KMS-11 (cell line): Measurements from ENCODE around the gene MTG2.

ENCODE experiments used
- H2AFZ ChIP-seq: fragments of 200-600 bp; sonication (generic); 2 replicates; pipeline ENCODE4 v1.6.1; 2016; ENCODE audit warnings: antibody characterized with exemption, mixed run types, low read depth
- H3K27ac ChIP-seq: fragments of 200-600 bp; sonication (generic); 2 replicates; pipeline ENCODE4 v1.6.1; 2016; ENCODE audit warnings: mild to moderate bottlenecking, mixed run types
- H3K27me3 ChIP-seq: fragments of 200-600 bp; sonication (generic); 2 replicates; pipeline ENCODE4 v1.6.1; 2017; ENCODE audit warnings: mild to moderate bottlenecking, low read depth, mixed run types, moderate library complexity; ENCODE audit not compliant: insufficient read depth
- H3K36me3 ChIP-seq: fragments of 200-600 bp; sonication (generic); 2 replicates; pipeline ENCODE4 v1.6.1; 2017; ENCODE audit warnings: mild to moderate bottlenecking, mixed run types; ENCODE audit not compliant: insufficient read depth
- H3K4me1 ChIP-seq: fragments of 200-600 bp; sonication (generic); 2 replicates; pipeline ENCODE4 v1.6.1; 2016; ENCODE audit warnings: mild to moderate bottlenecking, low read depth, mixed run types; ENCODE audit not compliant: poor library complexity, severe bottlenecking
- H3K4me2 ChIP-seq: fragments of 200-600 bp; sonication (generic); 2 replicates; pipeline ENCODE4 v1.7.0; 2016; ENCODE audit warnings: mild to moderate bottlenecking, mixed run types
- H3K4me3 ChIP-seq: fragments of 200-600 bp; sonication (generic); IDR thresholded peaks from 2 replicates; pipeline ENCODE4 v1.6.1; 2017; ENCODE audit warnings: low read depth, low read length, mixed read lengths; ENCODE audit not compliant: insufficient read depth
- H3K79me2 ChIP-seq: fragments of 200-600 bp; sonication (generic); 2 replicates; pipeline ENCODE4 v1.6.1; 2016; ENCODE audit warnings: low read depth, mixed run types; ENCODE audit not compliant: insufficient read depth
- H3K9ac ChIP-seq: fragments of 200-600 bp; sonication (generic); 2 replicates; pipeline ENCODE4 v1.6.1; 2016; ENCODE audit warnings: mild to moderate bottlenecking, mixed run types
- H4K20me1 ChIP-seq: fragments of 200-600 bp; sonication (generic); 2 replicates; pipeline ENCODE4 v1.6.1; 2016; ENCODE audit warnings: mild to moderate bottlenecking, mixed run types; ENCODE audit not compliant: insufficient read depth
- CTCF ChIP-seq: fragments of 200-600 bp; sonication (generic); conservative IDR thresholded peaks from 2 replicates; pipeline ENCODE4 v1.6.1; 2017; ENCODE audit warnings: low read depth, mild to moderate bottlenecking, antibody characterized with exemption, low read length, moderate library complexity, mixed read lengths

The MTG2 gene

GRCh38 chr20:62227977-62228958, 45.4 kb downstream of the MTG2 start:
- H4K20me1 ChIP-seq: no peaks in the 10 kb centered on the region
- H3K27me3 ChIP-seq: peaks cover 84% of the 10 kb centered on the region
- no peak overlapping the region for H3K4me3 ChIP-seq
- no peaks in the 10 kb centered on the region for H3K36me3 ChIP-seq
- H3K27ac ChIP-seq: no peak overlapping the region
- H3K4me2 ChIP-seq: no peak overlapping the region
- H3K4me1 ChIP-seq: no peaks in the 10 kb centered on the region
- H2AFZ ChIP-seq: no peak overlapping the region
- TF ChIP-seq CTCF: no peak
- no peak overlapping the region for H3K9ac ChIP-seq
- no peaks in the 10 kb centered on the region for H3K79me2 ChIP-seq

- H3K36me3 ChIP-seq: no peaks in the 10 kb centered on the region
- H4K20me1 ChIP-seq: no peaks in the 10 kb centered on the region
- no peak overlapping the region for H3K9ac ChIP-seq
- no peak for TF ChIP-seq CTCF
- H3K4me2 ChIP-seq: no peak overlapping the region
- H2AFZ ChIP-seq: no peak overlapping the region
- peaks cover 84% of the 10 kb centered on the region for H3K27me3 ChIP-seq
- no peaks in the 10 kb centered on the region for H3K79me2 ChIP-seq
- no peaks in the 10 kb centered on the region for H3K4me1 ChIP-seq
- no peak overlapping the region for H3K4me3 ChIP-seq
- H3K27ac ChIP-seq: no peak overlapping the region
These were observed 46.2 kb downstream of the MTG2 start for GRCh38 chr20:62228982-62229545.

GRCh38 chr20:62229667-62230066, 46.8 kb downstream of the MTG2 start:
- Histone ChIP-seq H3K27ac (no peak overlapping the region), H3K9ac (no peak overlapping the region), H3K27me3 (peaks cover 84% of the 10 kb centered on the region), H4K20me1 (no peaks in the 10 kb centered on the region), H2AFZ (no peak overlapping the region), H3K4me2 (no peak overlapping the region), H3K4me3 (no peak overlapping the region), H3K4me1 (no peaks in the 10 kb centered on the region), H3K79me2 (no peaks in the 10 kb centered on the region), H3K36me3 (no peaks in the 10 kb centered on the region)
- no peak for TF ChIP-seq CTCF

- no peaks in the 10 kb centered on the region for H3K36me3 ChIP-seq
- no peak overlapping the region for H3K9ac ChIP-seq
- no peaks in the 10 kb centered on the region for H4K20me1 ChIP-seq
- TF ChIP-seq CTCF: no peak
- no peaks in the 10 kb centered on the region for H3K79me2 ChIP-seq
- H3K27ac ChIP-seq: no peak overlapping the region
- H3K27me3 ChIP-seq: peaks cover 84% of the 10 kb centered on the region
- H2AFZ ChIP-seq: no peak overlapping the region
- no peak overlapping the region for H3K4me2 ChIP-seq
- no peak overlapping the region for H3K4me3 ChIP-seq
- no peaks in the 10 kb centered on the region for H3K4me1 ChIP-seq
These were observed 47.4 kb downstream of the MTG2 start for GRCh38 chr20:62230276-62230675.
